Measurements from ENCODE around the gene ENTPD2.

- TF ChIP-seq ZNF224 (CRISPR knock-in tag; IDR thresholded peaks at IDR 0.05), result no peak
- no peak for TF ChIP-seq PTBP1 (IDR thresholded peaks at IDR 0.05; ENCODE audit: low read depth, low read length)
- no peak for TF ChIP-seq POLR2AphosphoS5 (IDR thresholded peaks at IDR 0.05; ENCODE audit: control insufficient read depth, insufficient read depth, low read depth, low read length)
- TF ChIP-seq ZNF24 (IDR thresholded peaks at IDR 0.05), result no peak
- TF ChIP-seq RNF219 (CRISPR knock-in tag; IDR thresholded peaks at IDR 0.05), result no peak
- no peak for TF ChIP-seq RBBP5 (IDR thresholded peaks at IDR 0.05; ENCODE audit: borderline replicate concordance, insufficient read depth, low read length, poor library complexity, severe bottlenecking)
- no peak for TF ChIP-seq MCM7 (IDR thresholded peaks at IDR 0.05)
- no peak for TF ChIP-seq ARNT (IDR thresholded peaks at IDR 0.05)
Measured at GRCh38 chr9:137071282-137071681, 17.4 kb upstream of the ENTPD2 start.

Data from K562 (cell line).